ENCODE measurements around the gene IL17B. TPM values are rescaled to one million over a fixed set of nuclear protein-coding genes. Genes with fewer than 3 reads are reported as not detected.

IL17B gene
- polyA plus RNA-seq, 1 donor (not counting 4 experiments of a cell fraction or from before 2014, with no cell fraction given), result not detected

GRCh38 chr5:149356391-149356790 is 22.7 kb downstream of the IL17B start:
- no peaks in the 10 kb centered on the region for H3K9me3 ChIP-seq (ENCODE audit: control insufficient read depth, low read depth, low read length)
- H2AFZ ChIP-seq (ENCODE audit: control insufficient read depth, low read length), result no peak overlapping the region
- no peak overlapping the region for H3K4me2 ChIP-seq (ENCODE audit: control insufficient read depth, extremely low read depth, insufficient read depth, low read depth, low read length)
- dilution Hi-C loops (cut with MboI; ENCODE audit: extremely low pct_ligation_motif_present, low sequenced_read_pairs), result no loop called here
- no peaks in the 10 kb centered on the region for H3K9me1 ChIP-seq (ENCODE audit: control insufficient read depth, extremely low read depth, insufficient read depth, low read length)
- TF ChIP-seq, protein P1, sequence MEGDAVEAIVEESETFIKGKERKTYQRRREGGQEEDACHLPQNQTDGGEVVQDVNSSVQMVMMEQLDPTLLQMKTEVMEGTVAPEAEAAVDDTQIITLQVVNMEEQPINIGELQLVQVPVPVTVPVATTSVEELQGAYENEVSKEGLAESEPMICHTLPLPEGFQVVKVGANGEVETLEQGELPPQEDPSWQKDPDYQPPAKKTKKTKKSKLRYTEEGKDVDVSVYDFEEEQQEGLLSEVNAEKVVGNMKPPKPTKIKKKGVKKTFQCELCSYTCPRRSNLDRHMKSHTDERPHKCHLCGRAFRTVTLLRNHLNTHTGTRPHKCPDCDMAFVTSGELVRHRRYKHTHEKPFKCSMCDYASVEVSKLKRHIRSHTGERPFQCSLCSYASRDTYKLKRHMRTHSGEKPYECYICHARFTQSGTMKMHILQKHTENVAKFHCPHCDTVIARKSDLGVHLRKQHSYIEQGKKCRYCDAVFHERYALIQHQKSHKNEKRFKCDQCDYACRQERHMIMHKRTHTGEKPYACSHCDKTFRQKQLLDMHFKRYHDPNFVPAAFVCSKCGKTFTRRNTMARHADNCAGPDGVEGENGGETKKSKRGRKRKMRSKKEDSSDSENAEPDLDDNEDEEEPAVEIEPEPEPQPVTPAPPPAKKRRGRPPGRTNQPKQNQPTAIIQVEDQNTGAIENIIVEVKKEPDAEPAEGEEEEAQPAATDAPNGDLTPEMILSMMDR (optimal IDR thresholded peaks at IDR 0.05 in 1 of 3, IDR thresholded peaks at IDR 0.05 in 1 of 3, conservative IDR thresholded peaks at IDR 0.05 in 1 of 3; ENCODE audit: extremely low read depth in 1 of 3, insufficient read depth in 2 of 3, low read length in 3 of 3), result no peak
- TF ChIP-seq EZH2 (IDR thresholded peaks at IDR 0.05; ENCODE audit: low read length), result no peak
- peaks cover 7% of the 10 kb centered on the region for H3K4me1 ChIP-seq (ENCODE audit: control insufficient read depth, extremely low read depth, insufficient read depth, low read length)
- DNase-seq (ENCODE audit: low read depth, low spot score) (no peak), FAIRE-seq (no peak)
- H3K4me3 ChIP-seq (ENCODE audit: control insufficient read depth in 2 of 3, extremely low read depth in 1 of 3, insufficient read depth in 2 of 3, low read depth in 1 of 3, low read length in 3 of 3), result no peak overlapping the region
- peaks cover 3 to 4% of the 10 kb centered on the region in 2 experiments for H3K36me3 ChIP-seq (ENCODE audit: control insufficient read depth in 2 of 2, extremely low read depth in 1 of 2, insufficient read depth in 2 of 2, low read length in 2 of 2)
- H3K27ac ChIP-seq (ENCODE audit: control insufficient read depth, insufficient read depth, low read length), result no peak overlapping the region
- peaks cover 4% of the 10 kb centered on the region for H4K20me1 ChIP-seq (ENCODE audit: control insufficient read depth, extremely low read depth, insufficient read depth, low read length)
- H3K79me2 ChIP-seq (ENCODE audit: control insufficient read depth, insufficient read depth, low read length), result peaks cover 10% of the 10 kb centered on the region
- no peak overlapping the region for H3K9ac ChIP-seq (ENCODE audit: control insufficient read depth, extremely low read depth, insufficient read depth, low read length)
- no peaks in the 10 kb centered on the region for H3K27me3 ChIP-seq (ENCODE audit: control insufficient read depth, extremely low read depth, insufficient read depth, low read length)

DNA sequence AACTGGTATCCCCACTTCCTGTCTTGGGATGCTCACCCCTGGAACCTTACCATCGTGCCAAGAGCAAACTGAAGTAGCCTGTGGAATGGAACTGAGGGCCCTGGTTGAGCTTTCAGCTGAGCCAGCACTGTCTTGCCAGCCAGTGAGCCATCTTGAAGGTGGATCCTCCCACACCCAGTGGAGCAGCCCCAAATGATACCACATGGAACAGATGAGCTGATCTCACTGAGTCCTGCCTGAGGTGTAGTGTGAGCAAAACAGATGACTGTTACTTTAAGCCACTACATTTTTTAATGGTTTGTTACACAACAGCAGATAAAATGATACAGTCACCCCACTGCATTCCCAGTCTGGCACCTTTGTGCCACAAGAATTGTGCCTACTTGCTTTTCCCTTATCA is 23.4 kb downstream of the IL17B start:
- H3K9me1 ChIP-seq (ENCODE audit: control insufficient read depth, extremely low read depth, insufficient read depth, low read length), result no peaks in the 10 kb centered on the region
- peaks cover 4% of the 10 kb centered on the region for H4K20me1 ChIP-seq (ENCODE audit: control insufficient read depth, extremely low read depth, insufficient read depth, low read length)
- dilution Hi-C loops (cut with MboI; ENCODE audit: extremely low pct_ligation_motif_present, low sequenced_read_pairs), result no loop called here
- H3K4me3 ChIP-seq (ENCODE audit: control insufficient read depth in 2 of 3, extremely low read depth in 1 of 3, insufficient read depth in 2 of 3, low read depth in 1 of 3, low read length in 3 of 3), result no peak overlapping the region
- peaks cover 6 to 7% of the 10 kb centered on the region in 2 experiments for H3K36me3 ChIP-seq (ENCODE audit: control insufficient read depth in 2 of 2, extremely low read depth in 1 of 2, insufficient read depth in 2 of 2, low read length in 2 of 2)
- DNase-seq (ENCODE audit: low read depth, low spot score), result no peak
- peaks cover 12% of the 10 kb centered on the region for H3K79me2 ChIP-seq (ENCODE audit: control insufficient read depth, insufficient read depth, low read length)
- no peaks in the 10 kb centered on the region for H3K9me3 ChIP-seq (ENCODE audit: control insufficient read depth, low read depth, low read length)
- H2AFZ ChIP-seq (ENCODE audit: control insufficient read depth, low read length), result no peak overlapping the region
- no peaks in the 10 kb centered on the region for H3K27me3 ChIP-seq (ENCODE audit: control insufficient read depth, extremely low read depth, insufficient read depth, low read length)
- peaks cover 7% of the 10 kb centered on the region for H3K4me1 ChIP-seq (ENCODE audit: control insufficient read depth, extremely low read depth, insufficient read depth, low read length)
- no peak for FAIRE-seq
- H3K4me2 ChIP-seq (ENCODE audit: control insufficient read depth, extremely low read depth, insufficient read depth, low read depth, low read length), result no peak overlapping the region
- H3K9ac ChIP-seq (ENCODE audit: control insufficient read depth, extremely low read depth, insufficient read depth, low read length), result no peak overlapping the region
- H3K27ac ChIP-seq (ENCODE audit: control insufficient read depth, insufficient read depth, low read length), result no peak overlapping the region
- TF ChIP-seq, protein P1 (optimal IDR thresholded peaks at IDR 0.05 in 1 of 3, IDR thresholded peaks at IDR 0.05 in 1 of 3, conservative IDR thresholded peaks at IDR 0.05 in 1 of 3; ENCODE audit: extremely low read depth in 1 of 3, insufficient read depth in 2 of 3, low read length in 3 of 3), result no peak
- no peak for TF ChIP-seq EZH2 (IDR thresholded peaks at IDR 0.05; ENCODE audit: low read length)

All from keratinocyte (primary cell).